Smooth muscle cell of the brain vasculature (primary cell): ENCODE measurements around the gene CCDC34.
"Not testable (repeated sequence)": the region's sequence is repeated elsewhere in the genome, so short reads cannot be mapped to it uniquely, and the experiment has no call there.

Source experiments
- DNase-seq: peaks from one replicate; pipeline ENCODE4 v3.0.0-alpha.2; 2012; ENCODE audit warnings: low read depth, low spot score

Gene CCDC34

GRCh38 chr11:27363576-27364117 lies 632 bp upstream of the CCDC34 start:
- DNase-seq: no peak

DNA sequence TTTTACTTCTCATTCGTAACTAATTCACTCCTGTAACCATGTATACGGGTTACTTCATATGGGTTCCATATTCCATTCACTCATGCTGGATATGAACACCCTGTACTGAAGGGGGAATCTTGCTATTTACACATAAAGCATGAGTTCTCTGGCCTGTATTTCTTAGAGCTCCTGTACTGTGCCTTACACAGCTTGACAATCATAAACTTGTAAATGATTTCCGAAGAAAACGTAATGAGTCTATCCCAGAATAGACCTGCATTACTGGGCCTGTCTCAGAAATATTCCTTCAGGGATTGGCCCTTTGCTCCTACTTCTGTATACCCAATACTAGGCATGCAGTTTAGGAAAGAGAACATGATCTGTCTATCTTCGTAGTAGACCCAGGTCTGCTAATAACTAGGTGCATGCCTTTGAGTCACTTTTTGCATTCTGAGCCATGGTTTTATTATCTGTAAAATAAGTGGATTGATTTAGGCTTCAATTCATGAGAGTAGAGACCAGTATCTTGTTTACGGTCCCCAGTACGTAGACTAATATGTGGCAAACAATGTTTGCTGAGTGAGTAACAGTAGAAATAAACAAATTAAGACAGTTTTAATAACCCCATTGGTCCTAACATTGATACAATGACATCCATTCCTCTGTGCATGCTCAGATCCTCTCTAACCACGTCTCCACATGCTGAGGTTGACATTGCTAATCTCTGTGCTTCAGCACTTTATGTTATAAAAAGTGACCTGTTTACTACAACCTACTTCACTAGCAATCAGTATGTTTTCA lies 1.2 kb downstream of the CCDC34 start:
- no peak for DNase-seq

DNA sequence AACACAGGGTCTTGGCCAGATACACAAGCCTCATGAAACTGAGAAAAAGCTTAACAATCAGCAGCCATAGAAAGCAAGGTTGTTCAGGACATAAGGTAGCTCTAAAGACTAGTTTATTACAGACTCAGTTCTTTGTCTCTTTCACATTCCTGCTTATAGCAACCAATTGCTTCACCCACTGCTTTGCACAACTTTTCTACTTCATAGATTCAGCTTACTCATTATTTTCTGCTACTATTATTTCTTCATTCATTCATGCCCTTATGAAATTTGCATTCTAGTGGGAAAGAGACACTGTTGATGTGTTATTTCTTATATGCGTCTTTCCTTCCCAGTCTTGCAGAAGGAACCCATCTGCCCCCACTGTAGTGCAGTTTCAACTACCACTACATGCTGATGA lies 4.7 kb downstream of the CCDC34 start:
- DNase-seq: no peak

GRCh38 chr11:27357250-27357649 lies 5.8 kb downstream of the CCDC34 start:
- DNase-seq: no peak

- DNase-seq: no peak
These were observed 6.3 kb downstream of the CCDC34 start for GRCh38 chr11:27356624-27357222.

- DNase-seq: no peak
These were observed 7.4 kb downstream of the CCDC34 start for GRCh38 chr11:27355575-27356104.

- no peak for DNase-seq
These were observed 8.6 kb downstream of the CCDC34 start for GRCh38 chr11:27354359-27354965.

DNA sequence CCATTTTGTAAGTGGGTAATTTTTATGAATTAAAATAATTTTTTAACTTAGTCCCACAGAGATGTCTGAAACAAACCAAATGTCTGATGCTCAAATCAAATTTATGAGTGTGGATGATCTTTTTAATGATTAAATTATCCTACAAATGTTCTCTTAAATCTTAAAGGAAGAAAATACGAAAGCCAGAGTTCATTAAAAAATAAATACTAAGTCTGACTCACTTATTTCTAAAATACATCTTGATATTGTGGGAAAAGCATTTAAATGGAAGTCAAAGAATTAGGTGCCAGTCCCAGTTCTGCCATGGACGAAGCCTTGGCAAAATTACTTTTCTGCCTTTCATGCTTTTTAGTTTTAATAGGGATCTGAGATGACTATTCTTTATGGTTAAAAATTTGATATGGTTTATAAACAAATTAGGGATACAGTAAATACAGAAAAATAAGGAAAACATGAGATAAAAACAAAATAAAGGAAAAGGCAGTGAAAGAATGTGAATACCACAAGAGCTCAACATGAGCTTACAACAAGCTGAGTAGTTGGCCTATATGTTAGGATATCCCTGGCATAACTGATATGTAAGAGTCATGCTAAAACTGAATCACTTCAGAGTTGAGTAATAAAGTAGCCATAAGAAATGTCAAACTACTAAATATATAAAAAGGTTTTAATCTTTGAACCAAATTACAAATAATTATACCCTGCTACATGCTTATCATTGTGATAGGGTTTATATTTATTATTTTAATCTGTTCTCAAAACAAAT lies 9.2 kb downstream of the CCDC34 start:
- DNase-seq: no peak

- no peak for DNase-seq
These were observed 10.2 kb downstream of the CCDC34 start for GRCh38 chr11:27352781-27353180.

DNA sequence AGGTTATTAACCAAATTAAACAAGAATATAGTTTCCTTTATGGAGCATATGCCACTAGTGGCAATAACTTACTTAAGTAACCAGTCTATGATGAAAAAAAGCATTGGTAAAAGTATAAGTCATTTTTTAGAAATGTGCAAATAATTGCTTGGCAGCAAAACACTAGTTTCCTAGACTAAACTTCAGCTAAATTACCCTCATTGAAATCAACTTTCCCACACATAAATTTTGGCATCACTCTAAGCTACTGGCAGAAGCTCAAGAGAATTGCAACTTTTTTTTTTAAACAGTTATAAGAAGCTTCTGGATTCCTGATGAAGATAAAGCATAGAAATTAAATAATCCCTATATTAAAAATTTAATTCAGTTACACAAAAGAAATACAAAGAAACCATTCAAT lies 12.5 kb downstream of the CCDC34 start:
- DNase-seq: no peak

DNA sequence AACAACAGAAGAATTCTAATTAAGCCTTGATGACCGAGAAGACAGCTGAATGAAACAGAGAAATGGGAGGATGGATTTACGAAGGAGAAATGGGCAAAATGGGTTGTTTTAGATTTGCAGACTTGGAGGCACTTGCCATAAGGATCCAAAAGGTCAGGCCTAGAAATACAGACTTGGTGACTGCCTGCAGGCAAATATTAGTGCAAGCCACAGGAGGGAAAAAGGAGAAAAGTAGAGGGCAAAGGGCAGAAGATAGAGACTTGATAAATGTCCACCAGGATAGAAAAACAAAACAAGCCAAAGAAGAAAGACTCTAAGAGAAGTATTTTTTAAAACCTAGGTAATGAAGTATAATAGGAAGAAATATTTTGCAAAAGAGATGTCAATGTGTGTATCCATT lies 13.1 kb downstream of the CCDC34 start:
- DNase-seq: no peak

GRCh38 chr11:27348340-27348873 lies 14.6 kb downstream of the CCDC34 start:
- DNase-seq: no peak

DNA sequence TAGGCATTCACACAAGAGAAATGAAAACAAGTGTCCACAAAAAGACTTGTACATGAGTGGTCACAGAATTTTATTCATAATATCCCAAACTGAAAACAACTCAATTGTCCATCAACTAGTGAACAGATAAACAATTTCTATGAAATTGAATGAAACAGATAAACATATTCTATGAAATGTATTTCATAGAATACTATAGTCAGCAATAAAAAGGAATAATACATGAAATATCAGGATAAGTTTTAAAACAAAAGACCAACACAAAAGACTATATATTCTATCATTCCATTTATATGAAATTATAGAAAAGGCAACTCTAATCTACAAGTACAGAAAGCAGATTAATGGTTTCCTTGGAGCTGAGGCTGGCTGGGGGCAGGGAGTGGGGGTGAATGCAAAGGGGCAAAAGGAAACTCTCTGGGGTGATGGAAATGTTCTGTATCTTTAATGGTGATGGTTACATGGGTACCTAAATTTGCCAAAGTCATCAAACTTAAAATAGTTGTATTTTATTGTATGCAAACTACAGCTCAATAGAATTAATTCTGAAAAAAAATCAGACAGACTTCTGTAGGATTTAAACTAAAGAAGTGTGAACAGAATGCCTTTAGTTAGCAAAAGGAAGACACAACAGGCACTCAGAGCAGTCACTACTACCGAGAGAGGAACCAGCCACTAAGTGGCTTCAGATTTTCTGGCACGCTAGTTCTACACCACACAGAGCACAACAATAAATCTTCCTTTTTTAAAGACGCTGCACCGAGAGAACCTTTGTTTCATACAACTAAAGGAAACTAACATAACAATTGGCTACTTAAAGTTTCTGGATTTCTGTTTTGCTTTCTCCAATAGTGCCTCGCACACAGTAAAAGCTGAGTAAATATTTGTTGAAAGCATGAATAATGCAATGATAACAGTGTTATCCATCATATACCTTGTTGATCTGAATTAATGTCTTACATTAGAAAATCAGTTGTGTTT lies 15.4 kb downstream of the CCDC34 start:
- no peak for DNase-seq

DNA sequence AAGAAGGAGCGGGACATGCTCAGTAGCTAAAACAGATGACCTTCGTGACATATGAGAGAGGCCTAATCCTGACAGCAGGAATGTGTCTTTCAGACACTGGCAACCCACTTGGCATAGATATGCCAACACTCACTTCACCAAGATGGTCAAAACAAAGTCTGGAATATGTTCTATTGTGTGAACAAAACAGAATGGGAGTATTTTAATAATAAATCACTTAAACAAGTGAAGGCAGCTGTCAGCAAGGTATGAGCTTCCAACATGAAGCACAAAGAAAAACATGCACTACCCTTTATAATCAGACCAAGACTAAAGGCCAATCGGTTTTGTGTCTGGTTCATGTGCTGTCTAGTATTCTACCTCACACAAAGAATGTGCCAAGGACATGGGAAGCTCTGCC lies 23.1 kb downstream of the CCDC34 start:
- no peak for DNase-seq

DNA sequence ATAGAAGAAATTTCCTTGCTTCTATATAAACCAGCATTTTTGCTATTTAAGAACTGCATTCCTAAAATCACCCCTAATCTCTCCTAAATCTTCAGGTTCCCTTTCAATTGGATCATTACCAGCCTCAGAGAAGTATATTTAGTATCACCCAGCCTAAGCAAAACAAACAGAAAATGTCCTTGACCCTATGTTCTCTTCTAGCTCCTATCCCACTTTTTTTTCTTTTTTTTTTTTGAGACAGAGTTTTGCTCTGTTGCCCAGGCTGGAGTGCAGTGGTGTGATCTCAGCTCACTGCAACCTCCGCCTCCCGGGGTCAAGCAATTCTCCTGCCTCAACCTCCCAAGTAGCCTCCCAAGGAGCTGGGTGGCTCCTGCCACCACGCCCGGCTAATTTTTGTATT lies 28.3 kb downstream of the CCDC34 start:
- DNase-seq: not testable (repeated sequence)

- DNase-seq: no peak
These were observed 31.0 kb downstream of the CCDC34 start for GRCh38 chr11:27331981-27332380.

DNA sequence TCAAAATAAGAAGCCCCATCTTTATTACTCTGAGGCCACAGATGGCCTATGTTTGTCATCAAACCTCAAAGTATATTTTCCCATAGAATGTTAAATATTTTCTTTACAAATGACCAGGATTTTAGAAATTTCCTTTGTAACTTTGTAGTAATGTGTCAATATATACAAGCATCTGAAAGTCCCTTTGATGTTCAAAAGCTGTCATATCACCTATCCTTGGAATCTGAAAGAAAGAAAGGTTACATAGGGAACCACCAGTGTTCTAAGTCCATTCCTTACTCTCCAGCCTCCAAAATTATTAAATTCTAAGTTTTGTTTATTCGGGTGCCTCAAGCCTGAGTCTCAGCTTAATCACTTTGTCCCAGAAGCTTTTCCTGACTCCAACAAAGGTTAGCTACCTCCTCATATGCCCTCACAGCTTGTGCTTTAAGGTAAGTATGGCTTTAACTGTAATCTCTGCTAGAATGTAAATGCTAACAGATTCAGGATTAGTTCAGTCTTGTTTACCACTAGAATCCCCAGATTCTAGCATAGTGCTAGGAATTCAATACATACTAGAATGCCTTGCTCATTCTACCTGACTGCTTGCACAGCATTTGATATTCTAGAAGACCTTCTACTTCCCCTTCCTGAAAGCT lies 32.3 kb downstream of the CCDC34 start:
- no peak for DNase-seq

DNA sequence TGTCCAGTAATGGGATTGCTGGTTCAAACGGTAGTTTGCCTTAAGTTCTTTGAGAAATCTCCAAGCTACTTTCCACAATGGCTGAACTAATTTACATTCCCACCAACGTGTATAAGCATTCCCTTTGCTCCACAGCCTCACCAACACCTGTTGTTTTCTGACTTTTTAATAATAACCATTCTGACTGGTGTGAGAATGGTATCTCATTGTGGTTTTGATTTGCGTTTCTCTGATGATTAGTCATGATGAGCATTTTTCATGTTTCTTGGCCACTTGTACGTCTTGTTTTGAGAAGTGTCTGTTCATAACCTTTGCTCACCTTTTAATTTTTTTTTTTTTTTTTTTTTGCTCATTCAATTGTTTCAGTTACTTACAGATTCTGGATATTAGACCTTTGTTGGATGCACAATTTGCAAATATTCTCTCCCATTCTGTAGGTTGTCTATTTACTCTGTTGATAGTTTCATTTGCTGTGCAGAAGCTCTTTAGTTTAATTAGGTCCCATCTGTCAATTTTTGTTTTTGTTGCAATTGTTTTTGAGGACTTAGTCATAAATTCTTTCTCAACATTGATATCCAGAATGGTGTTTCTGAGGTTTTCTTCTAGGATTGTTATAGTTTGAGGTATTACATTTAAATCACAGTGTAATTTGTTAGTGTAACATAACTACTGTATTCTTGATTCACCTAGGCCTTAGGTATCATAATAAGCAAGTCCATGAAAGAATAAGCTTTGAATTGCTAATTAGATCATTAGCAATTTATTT lies 33.0 kb downstream of the CCDC34 start:
- no peak for DNase-seq

- DNase-seq: no peak
These were observed 34.4 kb downstream of the CCDC34 start for GRCh38 chr11:27328614-27329013.
